GM23338 (cell line): Measurements from ENCODE around the gene COL9A3. TPM values are rescaled to one million over a fixed set of nuclear protein-coding genes. Genes with fewer than 3 reads are reported as not detected.

Source experiments
- CREB1 ChIP-seq: fragments of 250-450 bp; sonication (Bioruptor Pico); IDR thresholded peaks from 2 replicates; pipeline ENCODE4 v1.5.0; 2020; ENCODE audit warnings: low read depth, mild to moderate bottlenecking, moderate library complexity
- EZH2 ChIP-seq: fragments of 200-600 bp; sonication (generic); IDR thresholded peaks from one replicate; pipeline ENCODE4 v1.8.0; 2017; ENCODE audit warnings: antibody characterized with exemption, mild to moderate bottlenecking, low read depth; ENCODE audit not compliant: unreplicated experiment
- EZH2phosphoT487 ChIP-seq: fragments of 200-600 bp; sonication (generic); IDR thresholded peaks from one replicate; pipeline ENCODE4 v1.8.1; 2018; ENCODE audit warnings: antibody characterized with exemption; ENCODE audit not compliant: unreplicated experiment
- JUNB ChIP-seq: IDR thresholded peaks from one replicate; pipeline ENCODE4 v1.6.1; 2016; ENCODE audit warnings: antibody characterized with exemption; ENCODE audit not compliant: unreplicated experiment
- POLR2AphosphoS5 ChIP-seq: IDR thresholded peaks from 2 replicates; pipeline ENCODE4 v1.6.1; 2016; ENCODE audit warnings: antibody characterized with exemption, low read depth
- ZNF331 ChIP-seq: fragments of 250-450 bp; sonication (Bioruptor Pico); IDR thresholded peaks from 2 replicates; pipeline ENCODE4 v1.5.0; 2020; ENCODE audit warnings: low read depth, mild to moderate bottlenecking, moderate library complexity
- polyA plus RNA-seq: library from polyadenylated mRNA; unstranded; fragments of >200 nt; fragmentation: Nextera tagmentation; extraction: Ambion mirVana; gene quantifications from 2 replicates; pipeline ENCODE4 v1.2.1, GENCODE V29; 2016
- total RNA-seq: library from RNA; depleted of rRNA; stranded (reverse); fragments of >200 nt; shearing (Covaris generic); gene quantifications from 2 replicates; pipeline ENCODE4 v1.2.3, GENCODE V29; 2014
- TF ChIP-seq, protein P1 (sequence below): fragments of 250-450 bp; sonication (Bioruptor Pico); IDR thresholded peaks from 2 replicates; pipeline ENCODE4 v1.5.0; 2020; ENCODE audit warnings: mild to moderate bottlenecking, moderate library complexity
- TF ChIP-seq, protein P2 (sequence below): IDR thresholded peaks from one replicate; pipeline ENCODE4 v1.6.1; 2018; ENCODE audit warnings: antibody characterized with exemption; ENCODE audit not compliant: unreplicated experiment

Gene COL9A3
- total and polyA plus RNA-seq, 2 experiments from 2014 or later = 74.9 to 113 TPM

DNA sequence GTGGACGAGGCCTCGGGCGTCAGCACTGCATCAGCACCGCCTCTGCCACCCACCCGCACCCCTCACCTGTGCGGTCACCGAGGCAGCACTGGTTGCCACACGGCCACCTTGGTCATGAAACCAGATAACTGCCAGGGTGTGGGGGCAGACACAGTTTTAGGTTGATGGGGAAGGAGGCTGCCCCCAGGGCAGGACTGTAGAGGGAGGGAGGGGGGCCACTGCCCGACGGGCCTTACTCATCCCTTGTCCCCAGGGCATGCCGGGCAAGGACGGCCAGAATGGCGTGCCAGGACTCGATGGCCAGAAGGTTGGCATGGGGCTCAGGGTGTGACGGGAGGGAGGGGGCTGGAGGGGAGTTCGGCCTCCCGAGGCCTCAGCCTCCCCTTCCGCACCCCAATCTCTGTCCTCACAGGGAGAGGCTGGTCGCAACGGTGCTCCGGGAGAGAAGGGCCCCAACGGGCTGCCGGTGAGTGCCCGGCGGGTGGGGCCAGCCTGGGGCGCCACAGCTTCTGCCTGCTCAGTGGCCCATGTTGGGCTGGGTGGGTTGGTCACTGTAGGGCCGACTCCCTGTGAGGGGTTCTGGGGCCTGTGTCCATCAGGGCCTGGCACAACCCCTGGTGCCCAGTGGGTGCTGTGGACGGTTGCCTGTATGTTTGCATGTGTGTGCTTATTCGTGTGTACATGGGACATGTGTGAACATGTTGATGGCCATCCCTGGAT, 11.8 kb downstream of the COL9A3 start (continued):
- TF ChIP-seq, protein P1, sequence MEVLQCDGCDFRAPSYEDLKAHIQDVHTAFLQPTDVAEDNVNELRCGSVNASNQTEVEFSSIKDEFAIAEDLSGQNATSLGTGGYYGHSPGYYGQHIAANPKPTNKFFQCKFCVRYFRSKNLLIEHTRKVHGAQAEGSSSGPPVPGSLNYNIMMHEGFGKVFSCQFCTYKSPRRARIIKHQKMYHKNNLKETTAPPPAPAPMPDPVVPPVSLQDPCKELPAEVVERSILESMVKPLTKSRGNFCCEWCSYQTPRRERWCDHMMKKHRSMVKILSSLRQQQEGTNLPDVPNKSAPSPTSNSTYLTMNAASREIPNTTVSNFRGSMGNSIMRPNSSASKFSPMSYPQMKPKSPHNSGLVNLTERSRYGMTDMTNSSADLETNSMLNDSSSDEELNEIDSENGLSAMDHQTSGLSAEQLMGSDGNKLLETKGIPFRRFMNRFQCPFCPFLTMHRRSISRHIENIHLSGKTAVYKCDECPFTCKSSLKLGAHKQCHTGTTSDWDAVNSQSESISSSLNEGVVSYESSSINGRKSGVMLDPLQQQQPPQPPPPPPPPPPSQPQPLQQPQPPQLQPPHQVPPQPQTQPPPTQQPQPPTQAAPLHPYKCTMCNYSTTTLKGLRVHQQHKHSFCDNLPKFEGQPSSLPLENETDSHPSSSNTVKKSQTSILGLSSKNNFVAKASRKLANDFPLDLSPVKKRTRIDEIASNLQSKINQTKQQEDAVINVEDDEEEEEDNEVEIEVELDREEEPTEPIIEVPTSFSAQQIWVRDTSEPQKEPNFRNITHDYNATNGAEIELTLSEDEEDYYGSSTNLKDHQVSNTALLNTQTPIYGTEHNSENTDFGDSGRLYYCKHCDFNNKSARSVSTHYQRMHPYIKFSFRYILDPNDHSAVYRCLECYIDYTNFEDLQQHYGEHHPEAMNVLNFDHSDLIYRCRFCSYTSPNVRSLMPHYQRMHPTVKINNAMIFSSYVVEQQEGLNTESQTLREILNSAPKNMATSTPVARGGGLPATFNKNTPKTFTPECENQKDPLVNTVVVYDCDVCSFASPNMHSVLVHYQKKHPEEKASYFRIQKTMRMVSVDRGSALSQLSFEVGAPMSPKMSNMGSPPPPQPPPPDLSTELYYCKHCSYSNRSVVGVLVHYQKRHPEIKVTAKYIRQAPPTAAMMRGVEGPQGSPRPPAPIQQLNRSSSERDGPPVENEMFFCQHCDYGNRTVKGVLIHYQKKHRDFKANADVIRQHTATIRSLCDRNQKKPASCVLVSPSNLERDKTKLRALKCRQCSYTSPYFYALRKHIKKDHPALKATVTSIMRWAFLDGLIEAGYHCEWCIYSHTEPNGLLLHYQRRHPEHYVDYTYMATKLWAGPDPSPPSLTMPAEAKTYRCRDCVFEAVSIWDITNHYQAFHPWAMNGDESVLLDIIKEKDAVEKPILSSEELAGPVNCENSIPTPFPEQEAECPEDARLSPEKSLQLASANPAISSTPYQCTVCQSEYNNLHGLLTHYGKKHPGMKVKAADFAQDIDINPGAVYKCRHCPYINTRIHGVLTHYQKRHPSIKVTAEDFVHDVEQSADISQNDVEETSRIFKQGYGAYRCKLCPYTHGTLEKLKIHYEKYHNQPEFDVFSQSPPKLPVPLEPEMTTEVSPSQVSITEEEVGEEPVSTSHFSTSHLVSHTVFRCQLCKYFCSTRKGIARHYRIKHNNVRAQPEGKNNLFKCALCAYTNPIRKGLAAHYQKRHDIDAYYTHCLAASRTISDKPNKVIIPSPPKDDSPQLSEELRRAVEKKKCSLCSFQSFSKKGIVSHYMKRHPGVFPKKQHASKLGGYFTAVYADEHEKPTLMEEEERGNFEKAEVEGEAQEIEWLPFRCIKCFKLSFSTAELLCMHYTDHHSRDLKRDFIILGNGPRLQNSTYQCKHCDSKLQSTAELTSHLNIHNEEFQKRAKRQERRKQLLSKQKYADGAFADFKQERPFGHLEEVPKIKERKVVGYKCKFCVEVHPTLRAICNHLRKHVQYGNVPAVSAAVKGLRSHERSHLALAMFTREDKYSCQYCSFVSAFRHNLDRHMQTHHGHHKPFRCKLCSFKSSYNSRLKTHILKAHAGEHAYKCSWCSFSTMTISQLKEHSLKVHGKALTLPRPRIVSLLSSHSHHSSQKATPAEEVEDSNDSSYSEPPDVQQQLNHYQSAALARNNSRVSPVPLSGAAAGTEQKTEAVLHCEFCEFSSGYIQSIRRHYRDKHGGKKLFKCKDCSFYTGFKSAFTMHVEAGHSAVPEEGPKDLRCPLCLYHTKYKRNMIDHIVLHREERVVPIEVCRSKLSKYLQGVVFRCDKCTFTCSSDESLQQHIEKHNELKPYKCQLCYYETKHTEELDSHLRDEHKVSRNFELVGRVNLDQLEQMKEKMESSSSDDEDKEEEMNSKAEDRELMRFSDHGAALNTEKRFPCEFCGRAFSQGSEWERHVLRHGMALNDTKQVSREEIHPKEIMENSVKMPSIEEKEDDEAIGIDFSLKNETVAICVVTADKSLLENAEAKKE (CRISPR knock-in tag) = no peak
- no peak for TF ChIP-seq POLR2AphosphoS5
- no peak for TF ChIP-seq EZH2
- TF ChIP-seq CREB1 (CRISPR knock-in tag) = no peak
- no peak for TF ChIP-seq ZNF331 (CRISPR knock-in tag)
- TF ChIP-seq JUNB = no peak
- TF ChIP-seq EZH2phosphoT487 = no peak
- TF ChIP-seq, protein P2, sequence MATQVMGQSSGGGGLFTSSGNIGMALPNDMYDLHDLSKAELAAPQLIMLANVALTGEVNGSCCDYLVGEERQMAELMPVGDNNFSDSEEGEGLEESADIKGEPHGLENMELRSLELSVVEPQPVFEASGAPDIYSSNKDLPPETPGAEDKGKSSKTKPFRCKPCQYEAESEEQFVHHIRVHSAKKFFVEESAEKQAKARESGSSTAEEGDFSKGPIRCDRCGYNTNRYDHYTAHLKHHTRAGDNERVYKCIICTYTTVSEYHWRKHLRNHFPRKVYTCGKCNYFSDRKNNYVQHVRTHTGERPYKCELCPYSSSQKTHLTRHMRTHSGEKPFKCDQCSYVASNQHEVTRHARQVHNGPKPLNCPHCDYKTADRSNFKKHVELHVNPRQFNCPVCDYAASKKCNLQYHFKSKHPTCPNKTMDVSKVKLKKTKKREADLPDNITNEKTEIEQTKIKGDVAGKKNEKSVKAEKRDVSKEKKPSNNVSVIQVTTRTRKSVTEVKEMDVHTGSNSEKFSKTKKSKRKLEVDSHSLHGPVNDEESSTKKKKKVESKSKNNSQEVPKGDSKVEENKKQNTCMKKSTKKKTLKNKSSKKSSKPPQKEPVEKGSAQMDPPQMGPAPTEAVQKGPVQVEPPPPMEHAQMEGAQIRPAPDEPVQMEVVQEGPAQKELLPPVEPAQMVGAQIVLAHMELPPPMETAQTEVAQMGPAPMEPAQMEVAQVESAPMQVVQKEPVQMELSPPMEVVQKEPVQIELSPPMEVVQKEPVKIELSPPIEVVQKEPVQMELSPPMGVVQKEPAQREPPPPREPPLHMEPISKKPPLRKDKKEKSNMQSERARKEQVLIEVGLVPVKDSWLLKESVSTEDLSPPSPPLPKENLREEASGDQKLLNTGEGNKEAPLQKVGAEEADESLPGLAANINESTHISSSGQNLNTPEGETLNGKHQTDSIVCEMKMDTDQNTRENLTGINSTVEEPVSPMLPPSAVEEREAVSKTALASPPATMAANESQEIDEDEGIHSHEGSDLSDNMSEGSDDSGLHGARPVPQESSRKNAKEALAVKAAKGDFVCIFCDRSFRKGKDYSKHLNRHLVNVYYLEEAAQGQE = no peak
